ENCODE measurements around the gene CTSA. TPM values are rescaled to one million over a fixed set of nuclear protein-coding genes. Genes with fewer than 3 reads are reported as not detected.

The CTSA gene
- total RNA-seq, 1 donor from 2014 or later: 64.2 TPM

- DNase-seq (ENCODE audit: low read depth): no peak
These were observed 47.7 kb downstream of the CTSA start for GRCh38 chr20:45938727-45939438.

DNA sequence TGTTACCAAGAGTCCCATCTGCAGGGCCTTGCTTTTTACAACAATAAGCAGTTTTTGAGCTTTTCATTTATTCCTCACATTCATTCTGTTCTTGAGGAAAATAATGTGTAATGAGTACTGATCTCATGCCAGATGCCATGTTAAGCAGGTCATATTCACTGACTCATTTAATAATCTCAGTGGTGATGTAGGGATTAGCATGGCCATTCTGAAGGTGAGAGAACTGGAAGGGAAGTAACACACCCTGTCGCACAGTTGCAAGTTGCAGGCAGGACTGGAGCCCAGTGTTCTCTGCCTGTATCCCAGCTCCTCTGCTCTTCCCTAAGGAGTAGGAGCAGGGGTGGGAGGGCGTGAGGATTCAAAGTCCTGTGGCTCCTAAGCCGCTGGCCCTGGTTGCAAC, 48.9 kb downstream of the CTSA start:
- no peak for DNase-seq (ENCODE audit: low read depth)

GRCh38 chr20:45940469-45940868, 49.3 kb downstream of the CTSA start:
- no peak for DNase-seq (ENCODE audit: low read depth)

DNA sequence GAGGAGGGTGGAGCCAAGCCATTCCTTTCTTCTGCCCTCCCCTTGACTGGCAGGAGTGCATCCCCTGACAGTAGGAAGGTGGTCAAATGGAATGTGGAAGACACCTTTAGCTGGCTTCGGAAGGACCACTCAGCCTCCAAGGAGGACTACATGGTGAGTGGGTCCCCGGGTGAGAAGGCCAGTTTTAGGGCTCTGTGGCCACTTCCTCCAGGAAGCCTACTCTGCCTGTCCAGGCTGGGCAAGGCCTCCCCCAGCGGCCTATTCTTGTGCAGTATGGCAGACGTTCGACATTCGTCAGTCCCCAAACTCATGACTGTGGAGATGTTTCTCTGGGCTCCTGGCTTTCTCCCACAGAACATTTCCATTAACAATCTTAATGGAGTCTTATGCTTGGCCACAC, 52.5 kb downstream of the CTSA start:
- no peak for DNase-seq (ENCODE audit: low read depth)

- peak; percentile 66 for DNase-seq (ENCODE audit: low read depth)
These were observed 53.2 kb downstream of the CTSA start for GRCh38 chr20:45944151-45944964.

DNA sequence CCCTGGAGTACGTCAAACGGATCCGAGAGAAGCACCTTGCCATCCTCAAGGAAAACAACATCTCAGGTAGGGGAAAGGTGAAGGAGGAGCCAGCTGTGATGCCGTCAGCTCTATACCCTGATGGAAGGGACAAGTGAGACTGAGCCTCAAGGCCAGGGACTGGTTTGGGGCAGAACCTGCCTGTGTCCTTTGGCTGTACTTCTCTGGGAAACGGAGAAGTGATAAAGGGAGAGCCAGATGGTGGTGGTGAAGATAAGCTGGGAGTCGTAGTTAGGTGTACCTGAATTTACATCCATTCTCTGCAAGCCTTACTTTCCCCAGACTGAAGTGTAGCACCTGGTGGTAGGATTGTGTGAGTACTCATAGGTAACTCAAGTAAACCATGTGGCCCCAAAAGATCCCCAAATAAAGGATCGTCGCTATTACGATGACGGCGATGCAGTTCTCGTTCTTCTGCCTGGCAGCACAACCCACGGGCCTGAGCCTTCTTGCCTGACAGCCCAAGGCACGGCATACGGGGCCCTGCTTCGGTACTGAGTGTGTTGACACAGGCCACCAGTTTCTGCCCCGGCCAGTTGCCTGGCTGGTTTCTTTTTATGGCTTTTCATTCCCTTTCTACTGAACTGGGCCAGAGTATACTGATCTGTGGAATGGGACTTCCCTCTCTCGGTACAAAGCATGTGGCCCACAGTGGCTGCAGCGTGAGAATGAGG, 54.0 kb downstream of the CTSA start:
- DNase-seq (ENCODE audit: low read depth): no peak

- no peak for DNase-seq (ENCODE audit: low read depth)
These were observed 54.6 kb downstream of the CTSA start for GRCh38 chr20:45945678-45946148.

DNA sequence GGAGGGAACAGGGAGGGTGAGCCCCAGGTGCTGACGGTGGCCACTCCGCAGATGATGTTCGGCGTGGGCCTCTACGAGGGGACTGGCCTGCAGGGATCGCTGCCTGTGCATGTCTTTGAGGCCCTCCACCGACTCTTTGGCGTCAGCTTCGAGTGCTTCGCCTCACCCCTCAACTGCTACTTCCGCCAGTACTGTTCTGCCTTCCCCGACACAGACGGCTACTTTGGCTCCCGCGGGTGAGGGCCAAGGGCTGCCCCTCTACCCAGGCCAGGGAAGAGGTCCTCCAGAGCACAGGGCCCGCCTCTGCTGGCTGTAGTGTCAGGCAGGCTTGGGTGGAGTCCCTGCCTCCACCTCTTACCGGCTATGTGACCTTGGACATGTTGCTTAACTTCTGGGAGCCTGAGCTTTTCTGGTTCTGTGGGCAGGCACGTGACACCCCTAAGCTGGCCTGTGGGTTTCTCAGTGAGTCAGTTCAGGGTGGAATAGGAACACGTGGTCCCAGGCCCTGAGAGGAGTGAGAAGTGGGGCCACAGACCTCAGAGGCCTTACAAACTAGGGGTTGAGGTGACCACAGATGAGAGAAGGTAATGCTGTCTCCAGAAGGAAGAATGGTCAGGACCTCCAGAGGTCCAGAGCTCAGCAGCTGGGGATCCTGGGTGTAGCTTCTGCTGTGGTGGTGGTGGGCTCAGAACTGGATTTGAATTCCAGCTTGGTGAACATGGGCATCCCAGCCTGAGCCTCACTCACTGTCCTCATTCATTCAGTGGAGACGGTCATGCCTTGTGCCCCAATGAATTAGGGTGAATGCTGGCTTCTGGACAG, 55.2 kb downstream of the CTSA start:
- peak; percentile 72 for DNase-seq (ENCODE audit: low read depth)

GRCh38 chr20:45947110-45947866, 56.2 kb downstream of the CTSA start:
- DNase-seq (ENCODE audit: low read depth): no peak

- DNase-seq (ENCODE audit: low read depth): no peak
These were observed 57.2 kb downstream of the CTSA start for GRCh38 chr20:45948261-45948733.

Other genes with a start within 250 kb of the CTSA start
- gene WFDC11, start 221.1 kb upstream of the CTSA start, total RNA-seq: not detected in 2 replicates
- not detected in 2 replicates for gene WFDC13, start 189.3 kb upstream of the CTSA start, total RNA-seq
- gene WFDC10B, start 186.3 kb upstream of the CTSA start, total RNA-seq: not detected in 2 replicates
- not detected in 2 replicates for gene SPINT4, start 169.0 kb upstream of the CTSA start, total RNA-seq
- 0.50 and 3.5 TPM in 2 replicates for gene WFDC3, start 99.5 kb upstream of the CTSA start, total RNA-seq
- 13.3 and 14.2 TPM in 2 replicates for gene DNTTIP1, start 99.4 kb upstream of the CTSA start, total RNA-seq
- 0.75 and 16.7 TPM in 2 replicates for gene UBE2C, start 78.7 kb upstream of the CTSA start, total RNA-seq
- gene TNNC2, start 64.0 kb upstream of the CTSA start, total RNA-seq: not detected in 2 replicates
- gene SNX21, start 57.5 kb upstream of the CTSA start, total RNA-seq: 26.9 and 32.1 TPM in 2 replicates
- 32.1 and 35.7 TPM in 2 replicates for gene ACOT8, start 33.9 kb upstream of the CTSA start, total RNA-seq
- gene ZSWIM3, start 33.7 kb upstream of the CTSA start, total RNA-seq: 4.3 and 5.9 TPM in 2 replicates
- 3.6 and 6.9 TPM in 2 replicates for gene ZSWIM1, start 10.1 kb upstream of the CTSA start, total RNA-seq
- 0.85 and 1.0 TPM in 2 replicates for gene SPATA25, start 3.7 kb upstream of the CTSA start, total RNA-seq
- gene NEURL2, start 127 bp upstream of the CTSA start, total RNA-seq: 3.0 and 3.3 TPM in 2 replicates
- 10.4 and 32.1 TPM in 2 replicates for gene PLTP, start 20.8 kb downstream of the CTSA start, total RNA-seq
- 7.1 and 19.4 TPM in 2 replicates for gene PCIF1, start 43.3 kb downstream of the CTSA start, total RNA-seq
- gene ZNF335, start 80.9 kb downstream of the CTSA start, total RNA-seq: 11.1 and 16.1 TPM in 2 replicates
- gene MMP9, start 117.6 kb downstream of the CTSA start, total RNA-seq: 0.87 TPM in 1 of 2 replicates, not detected in the other
- 0.17 and 0.55 TPM in 2 replicates for gene SLC12A5, start 137.9 kb downstream of the CTSA start, total RNA-seq
- gene NCOA5, start 198.6 kb downstream of the CTSA start, total RNA-seq: 6.1 and 25.3 TPM in 2 replicates
- 38.6 and 89.6 TPM in 2 replicates for gene CD40, start 227.0 kb downstream of the CTSA start, total RNA-seq